OCI-M1 (cell line): ENCODE results near the gene FAM111A.

Source experiments
- DNase-seq: peaks from one replicate; lab custom pipeline; 2025; lab: John Stamatoyannopoulos, UW

FAM111A gene

GRCh38 chr11:59179121-59179520 is 36.5 kb downstream of the FAM111A start:
- DNase-seq = peak; percentile 42

- DNase-seq = no peak
These were observed 37.6 kb downstream of the FAM111A start for GRCh38 chr11:59180168-59180776.

GRCh38 chr11:59180907-59181306 is 38.3 kb downstream of the FAM111A start:
- no peak for DNase-seq

- no peak for DNase-seq
These were observed 39.2 kb downstream of the FAM111A start for GRCh38 chr11:59181746-59182456.

GRCh38 chr11:59182457-59183151 is 39.9 kb downstream of the FAM111A start:
- peak; percentile 7 for DNase-seq

- no peak for DNase-seq
These were observed 41.1 kb downstream of the FAM111A start for GRCh38 chr11:59183771-59184170.

- DNase-seq = no peak
These were observed 42.2 kb downstream of the FAM111A start for GRCh38 chr11:59184691-59185339.

- no peak for DNase-seq
These were observed 42.8 kb downstream of the FAM111A start for GRCh38 chr11:59185386-59185945.

- DNase-seq = peak; percentile 59
These were observed 43.5 kb downstream of the FAM111A start for GRCh38 chr11:59186130-59186594.

- DNase-seq = no peak
These were observed 44.4 kb downstream of the FAM111A start for GRCh38 chr11:59187035-59187434.

- DNase-seq = no peak
These were observed 44.9 kb downstream of the FAM111A start for GRCh38 chr11:59187587-59187986.

GRCh38 chr11:59188954-59189353 is 46.3 kb downstream of the FAM111A start:
- DNase-seq = no peak

GRCh38 chr11:59189986-59190385 is 47.3 kb downstream of the FAM111A start:
- DNase-seq = no peak

GRCh38 chr11:59191095-59191494 is 48.4 kb downstream of the FAM111A start:
- no peak for DNase-seq

- DNase-seq = no peak
These were observed 49.2 kb downstream of the FAM111A start for GRCh38 chr11:59191890-59192289.

GRCh38 chr11:59192446-59193020 is 49.9 kb downstream of the FAM111A start:
- no peak for DNase-seq

- no peak for DNase-seq
These were observed 51.0 kb downstream of the FAM111A start for GRCh38 chr11:59193587-59194130.

- DNase-seq = no peak
These were observed 52.9 kb downstream of the FAM111A start for GRCh38 chr11:59195586-59195985.

GRCh38 chr11:59196777-59197176 is 54.1 kb downstream of the FAM111A start:
- no peak for DNase-seq

GRCh38 chr11:59197991-59198390 is 55.3 kb downstream of the FAM111A start:
- no peak for DNase-seq

GRCh38 chr11:59198726-59199125 is 56.1 kb downstream of the FAM111A start:
- DNase-seq = no peak
